AG09319 (cell line): ENCODE data around the gene ZNF804B.

Source experiments
- DNase-seq: peaks from one replicate; pipeline ENCODE4 v3.0.0-alpha.2; 2010; ENCODE audit warnings: low read depth; ENCODE audit errors: extremely low read depth
- TF ChIP-seq, protein P1 (sequence below): IDR thresholded peaks from 2 replicates; pipeline ENCODE4 v1.5.1; 2011; ENCODE audit warnings: low read depth, mild to moderate bottlenecking, inconsistent platforms, low read length, moderate library complexity

Gene ZNF804B

DNA sequence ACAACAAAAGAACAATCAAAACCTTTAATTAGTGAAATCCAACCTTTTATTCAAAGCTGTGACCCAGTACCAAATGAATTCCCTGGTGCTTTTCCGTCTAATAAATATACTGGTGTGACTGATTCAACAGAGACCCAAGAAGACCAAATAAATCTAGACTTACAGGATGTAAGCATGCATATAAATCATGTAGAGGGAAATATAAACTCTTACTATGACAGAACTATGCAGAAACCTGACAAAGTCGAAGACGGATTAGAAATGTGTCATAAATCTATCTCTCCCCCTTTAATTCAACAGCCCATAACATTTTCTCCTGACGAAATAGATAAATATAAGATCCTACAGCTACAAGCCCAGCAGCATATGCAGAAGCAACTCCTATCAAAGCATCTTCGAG, 576.6 kb downstream of the ZNF804B start:
- TF ChIP-seq, protein P1, sequence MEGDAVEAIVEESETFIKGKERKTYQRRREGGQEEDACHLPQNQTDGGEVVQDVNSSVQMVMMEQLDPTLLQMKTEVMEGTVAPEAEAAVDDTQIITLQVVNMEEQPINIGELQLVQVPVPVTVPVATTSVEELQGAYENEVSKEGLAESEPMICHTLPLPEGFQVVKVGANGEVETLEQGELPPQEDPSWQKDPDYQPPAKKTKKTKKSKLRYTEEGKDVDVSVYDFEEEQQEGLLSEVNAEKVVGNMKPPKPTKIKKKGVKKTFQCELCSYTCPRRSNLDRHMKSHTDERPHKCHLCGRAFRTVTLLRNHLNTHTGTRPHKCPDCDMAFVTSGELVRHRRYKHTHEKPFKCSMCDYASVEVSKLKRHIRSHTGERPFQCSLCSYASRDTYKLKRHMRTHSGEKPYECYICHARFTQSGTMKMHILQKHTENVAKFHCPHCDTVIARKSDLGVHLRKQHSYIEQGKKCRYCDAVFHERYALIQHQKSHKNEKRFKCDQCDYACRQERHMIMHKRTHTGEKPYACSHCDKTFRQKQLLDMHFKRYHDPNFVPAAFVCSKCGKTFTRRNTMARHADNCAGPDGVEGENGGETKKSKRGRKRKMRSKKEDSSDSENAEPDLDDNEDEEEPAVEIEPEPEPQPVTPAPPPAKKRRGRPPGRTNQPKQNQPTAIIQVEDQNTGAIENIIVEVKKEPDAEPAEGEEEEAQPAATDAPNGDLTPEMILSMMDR: no peak
- no peak for DNase-seq

DNA sequence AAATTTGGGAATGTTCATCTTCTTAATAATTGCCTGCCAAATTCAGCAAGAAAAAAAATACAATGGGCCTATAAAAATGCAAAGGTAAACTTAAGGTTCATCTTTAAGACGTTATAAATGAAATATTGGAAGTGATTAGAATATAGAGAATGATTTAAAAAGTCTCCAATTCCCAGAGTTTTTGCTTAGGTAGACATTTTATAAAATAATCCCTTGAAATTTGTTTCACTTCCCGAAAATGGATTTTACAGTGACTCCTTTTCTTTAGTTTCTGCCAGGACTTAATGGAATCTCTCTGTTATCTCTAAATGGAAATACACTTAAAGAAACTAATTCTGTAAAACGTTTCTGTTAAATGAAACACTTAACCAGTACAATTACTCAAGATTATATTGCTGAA, 580.2 kb downstream of the ZNF804B start:
- no peak for DNase-seq
- TF ChIP-seq, protein P1: no peak

DNA sequence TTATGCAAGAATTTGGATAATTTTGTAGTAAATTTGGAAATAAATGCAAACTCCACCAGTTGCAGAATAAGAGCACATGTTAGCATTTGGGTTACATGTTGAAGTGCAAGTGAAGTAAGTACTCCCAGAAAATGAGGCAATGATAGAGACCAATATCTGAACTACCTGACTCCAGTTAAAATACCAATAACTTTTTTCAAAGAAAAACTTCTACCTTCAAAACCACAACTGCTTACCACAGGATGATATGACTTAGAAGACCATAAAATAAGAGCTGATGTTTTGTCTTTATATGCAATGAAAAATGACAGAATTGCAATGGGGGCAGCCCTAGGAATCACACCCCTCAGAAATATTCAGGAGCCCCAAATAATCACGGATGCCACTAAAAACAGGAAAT, 597.6 kb downstream of the ZNF804B start:
- DNase-seq: no peak
- TF ChIP-seq, protein P1: no peak

DNA sequence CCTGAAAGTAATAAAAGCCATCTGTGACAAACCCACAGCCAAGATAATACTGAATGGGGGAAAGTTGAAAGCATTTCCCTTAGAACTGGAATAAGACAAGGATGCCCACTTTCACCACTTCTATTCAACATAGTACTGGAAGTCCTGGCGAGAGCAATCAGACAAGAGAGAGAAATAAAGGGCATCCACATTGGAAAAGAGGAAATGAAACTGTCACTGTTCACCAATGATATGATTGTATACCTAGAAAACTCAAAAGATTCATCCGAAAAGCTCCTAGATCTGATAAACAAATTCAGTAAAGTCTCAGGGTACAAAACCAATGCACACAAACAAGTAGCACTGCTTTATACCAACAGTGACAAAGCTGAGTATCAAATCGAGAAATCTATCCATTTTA, 617.7 kb downstream of the ZNF804B start:
- TF ChIP-seq, protein P1: no peak
- no peak for DNase-seq

DNA sequence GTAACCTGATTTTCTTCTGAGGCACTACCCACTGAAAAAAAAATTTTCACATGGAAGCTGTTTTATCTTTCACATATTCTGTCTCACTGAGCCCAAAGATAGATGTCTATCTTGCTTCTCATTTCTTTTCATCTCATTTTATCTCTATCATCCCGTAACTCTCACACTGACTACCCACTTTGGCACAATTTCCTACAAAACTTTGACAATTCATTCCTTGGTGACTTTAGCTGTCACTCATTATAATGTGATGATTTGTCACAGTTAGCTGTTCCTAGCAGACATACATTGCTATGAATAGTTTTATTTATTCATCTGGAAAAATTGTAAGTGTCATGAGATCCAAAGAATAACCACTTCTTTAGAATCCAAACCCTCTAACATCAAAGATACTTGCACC, 625.9 kb downstream of the ZNF804B start:
- TF ChIP-seq, protein P1: no peak
- no peak for DNase-seq
